ENCODE results near the gene ADGRA1. TPM values are rescaled to one million over a fixed set of nuclear protein-coding genes. Genes with fewer than 3 reads are reported as not detected.

Gene ADGRA1
- total and polyA plus RNA-seq, 2 of the 8 experiments (the other 6 are each of a cell fraction or from before 2014, with no cell fraction given), result 0.17 to 0.21 TPM

DNA sequence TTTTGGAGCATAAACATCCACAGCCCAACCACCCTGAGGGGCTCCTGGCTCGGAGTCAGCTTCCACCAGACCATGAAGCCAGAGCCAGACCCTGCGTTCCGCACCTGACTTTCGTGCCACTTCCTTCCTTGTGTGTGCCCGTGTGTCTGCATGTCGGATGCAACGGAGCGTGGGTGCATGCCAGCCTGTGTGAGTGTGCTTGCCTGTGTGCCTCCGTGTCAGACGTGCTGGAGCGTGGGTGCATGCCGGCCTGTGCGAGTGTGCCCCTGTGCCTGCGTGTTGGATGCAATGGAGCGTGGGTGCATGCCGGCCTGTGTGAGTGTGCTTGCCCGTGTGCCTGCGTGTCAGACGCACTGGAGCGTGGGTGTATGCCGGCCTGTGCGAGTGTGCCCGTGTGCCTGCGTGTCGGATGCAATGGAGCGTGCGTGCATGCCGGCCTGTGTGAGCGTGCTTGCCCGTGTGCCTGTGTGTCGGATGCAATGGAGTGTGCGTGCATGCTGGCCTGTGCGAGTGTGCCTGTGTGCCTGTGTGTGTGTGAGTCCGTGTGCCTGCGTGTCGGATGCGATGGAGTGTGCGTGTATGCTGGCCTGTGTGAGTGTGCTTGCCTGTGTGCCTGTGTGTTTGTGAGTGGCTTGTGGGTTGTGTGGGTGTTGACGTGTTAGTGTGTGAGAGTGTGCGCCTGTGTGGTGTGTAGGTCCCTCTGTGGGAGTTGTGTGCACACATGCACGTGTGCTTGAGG is 44.2 kb downstream of the ADGRA1 start (continued):
- no peak for TF ChIP-seq NRF1 (IDR thresholded peaks at IDR 0.05; ENCODE audit: low read depth, low read length)
- no peak for TF ChIP-seq CBX5 (IDR thresholded peaks at IDR 0.05; ENCODE audit: low read depth, low read length)
